GM21576 (cell line): ENCODE data around the gene NOBOX.
"Not testable (repeated sequence)": the region's sequence is repeated elsewhere in the genome, so short reads cannot be mapped to it uniquely, and the experiment has no call there.

ENCODE experiments used
- ATAC-seq: cut with Tn5 transposase; IDR thresholded peaks from one replicate; pipeline ENCODE4 v1.9.1; 2021; ENCODE audit warnings: mild to moderate bottlenecking, moderate library complexity; ENCODE audit not compliant: unreplicated experiment

NOBOX gene

DNA sequence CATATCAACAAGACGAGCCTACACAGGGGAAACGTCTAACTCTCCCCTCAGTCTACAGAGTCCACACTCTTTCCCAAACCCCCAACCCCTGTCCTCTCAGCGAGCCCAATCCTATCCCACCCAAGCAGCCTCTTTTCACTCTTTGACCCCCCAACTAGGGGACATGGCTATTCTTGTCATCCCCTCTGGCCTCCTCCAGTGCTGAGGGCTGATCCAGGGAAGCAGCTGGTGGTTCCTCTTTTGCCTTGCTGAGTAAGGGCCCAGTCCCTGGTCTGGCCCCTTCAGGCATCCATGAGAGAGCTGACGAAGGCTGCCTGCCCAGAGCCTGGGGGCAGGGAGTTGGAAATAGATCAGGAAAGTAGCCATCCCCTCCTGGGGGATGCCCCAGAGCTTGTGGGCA, 6.4 kb downstream of the NOBOX start:
- ATAC-seq, result no peak

DNA sequence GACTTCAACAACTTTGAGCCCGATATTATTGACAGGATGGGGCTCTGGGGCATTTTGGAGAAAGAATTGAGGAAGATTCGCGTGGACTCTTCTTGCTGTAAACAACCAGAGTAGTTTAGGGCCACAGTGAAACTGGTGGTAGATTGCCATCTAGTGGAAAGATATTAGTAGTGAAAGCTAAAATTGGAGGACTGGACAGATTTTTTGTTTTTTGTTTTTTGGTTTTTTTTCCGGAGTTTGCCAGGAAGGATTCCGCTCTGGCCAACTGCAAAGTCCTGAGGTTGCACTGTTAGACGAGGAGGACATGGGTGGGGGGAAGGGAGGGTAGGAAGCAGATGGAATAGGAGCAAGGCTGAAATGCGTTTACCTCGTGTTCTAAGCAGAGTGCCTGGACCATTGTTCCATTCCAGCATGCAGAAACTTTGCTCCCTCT, 11.7 kb downstream of the NOBOX start:
- ATAC-seq, result peak; percentile 77

DNA sequence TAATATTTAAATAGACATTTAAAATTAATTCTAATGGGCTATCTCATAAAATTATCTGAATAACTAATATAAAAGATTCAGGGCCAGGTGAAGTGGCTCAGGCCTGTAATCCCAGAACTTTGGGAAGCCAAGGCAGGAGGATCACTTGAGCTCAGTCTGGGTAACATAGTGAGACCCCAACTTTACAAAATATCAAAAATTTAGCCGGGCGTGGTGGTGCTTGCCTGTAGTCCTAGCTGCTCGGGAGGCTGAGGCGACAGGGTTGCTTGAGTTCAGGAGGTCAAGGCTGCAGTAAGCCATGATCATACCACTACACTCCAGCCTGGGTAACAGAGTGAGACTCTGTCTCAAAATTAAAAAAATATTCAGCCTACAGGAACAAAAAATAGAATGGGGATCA, 12.5 kb downstream of the NOBOX start:
- ATAC-seq, result no peak

DNA sequence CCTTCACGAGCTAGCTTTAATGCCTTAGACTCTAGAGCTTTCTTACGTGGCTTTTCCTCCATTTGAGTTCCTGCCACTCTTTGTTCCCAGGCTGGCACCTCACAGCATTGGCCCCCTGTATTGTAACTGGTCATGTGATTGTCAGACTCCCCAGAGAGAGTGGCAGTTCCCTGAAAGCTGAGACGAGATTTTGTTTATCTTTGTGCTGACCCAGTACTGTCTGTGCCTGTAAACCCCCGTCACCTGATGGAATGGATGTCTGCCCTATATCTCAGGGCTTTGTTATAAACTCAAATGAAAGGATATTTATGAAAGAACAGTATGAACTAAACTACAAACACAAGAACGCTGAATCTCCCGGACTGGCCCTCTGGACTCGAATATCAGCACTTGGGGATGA, 13.0 kb downstream of the NOBOX start:
- ATAC-seq, result no peak

DNA sequence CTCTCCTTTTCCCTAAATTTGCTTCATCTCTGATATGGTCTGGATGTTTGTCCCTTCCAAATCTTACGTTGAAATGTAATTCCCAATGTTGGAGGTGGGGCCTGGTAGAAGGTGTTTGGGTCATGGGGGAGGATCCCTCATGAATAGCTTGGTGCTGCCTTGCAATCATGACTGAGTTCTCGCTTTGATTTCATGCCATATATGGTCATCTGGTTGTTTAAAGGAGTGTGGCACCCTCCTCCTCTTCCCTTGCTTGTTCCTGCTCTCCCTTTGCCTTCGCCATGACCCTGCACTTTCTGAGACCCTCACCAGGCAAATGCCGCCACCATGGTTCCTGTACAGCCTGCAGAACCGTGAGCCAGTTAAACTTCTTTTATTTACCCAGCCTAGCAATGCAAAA, 14.5 kb downstream of the NOBOX start:
- ATAC-seq, result no peak

DNA sequence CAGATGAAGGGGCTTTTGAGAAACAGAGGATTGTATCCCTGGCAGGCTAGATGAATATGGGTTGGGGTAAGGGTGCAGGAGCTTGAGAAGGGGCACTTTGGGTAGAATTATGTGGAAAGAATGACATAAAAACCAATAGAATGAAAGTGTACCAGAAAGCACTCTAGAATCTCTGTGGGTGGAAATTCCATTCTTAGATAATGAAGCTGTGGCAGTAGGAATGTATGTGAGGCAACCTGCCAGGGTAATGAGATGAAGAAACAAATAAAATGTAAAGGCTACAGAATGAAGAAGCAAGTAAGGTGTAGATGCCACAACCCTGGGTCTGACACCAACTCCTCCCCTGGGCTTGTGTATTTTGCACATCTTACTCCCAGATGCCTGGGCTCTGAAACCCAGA, 16.8 kb downstream of the NOBOX start:
- no peak for ATAC-seq

DNA sequence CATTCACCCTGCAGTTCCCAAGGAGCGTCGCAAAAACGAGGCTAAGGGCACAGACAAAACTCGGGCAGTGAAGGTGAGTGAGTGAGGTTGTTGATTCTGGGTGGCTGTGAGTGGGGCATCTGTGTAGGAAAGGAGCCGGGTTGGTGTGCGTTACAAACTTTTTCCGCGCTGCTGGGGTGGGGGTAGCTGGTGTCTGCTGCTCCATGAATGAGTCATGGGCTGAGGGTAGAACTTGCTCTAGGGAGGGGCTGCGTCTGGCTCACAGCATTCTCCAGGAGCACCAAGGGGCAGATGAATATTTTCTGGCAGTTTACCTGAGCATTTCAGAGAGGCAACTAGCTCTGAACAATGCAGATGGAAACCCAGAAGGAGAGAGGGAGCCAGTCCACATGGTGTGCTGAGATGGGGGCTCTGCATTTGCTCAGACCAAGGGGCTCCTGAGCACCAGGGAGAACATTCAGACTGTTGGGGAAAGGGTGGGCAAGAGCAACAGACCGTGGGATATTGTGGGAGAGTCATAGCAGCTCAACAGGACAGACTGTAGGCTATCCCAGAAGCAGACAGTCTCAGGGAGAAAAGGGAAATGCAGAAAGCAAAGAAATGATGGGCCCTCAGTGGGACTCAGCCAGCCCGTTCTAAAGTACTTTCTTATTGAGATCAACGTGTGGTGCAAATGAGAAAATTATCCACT, 18.8 kb downstream of the NOBOX start:
- ATAC-seq, result no peak

DNA sequence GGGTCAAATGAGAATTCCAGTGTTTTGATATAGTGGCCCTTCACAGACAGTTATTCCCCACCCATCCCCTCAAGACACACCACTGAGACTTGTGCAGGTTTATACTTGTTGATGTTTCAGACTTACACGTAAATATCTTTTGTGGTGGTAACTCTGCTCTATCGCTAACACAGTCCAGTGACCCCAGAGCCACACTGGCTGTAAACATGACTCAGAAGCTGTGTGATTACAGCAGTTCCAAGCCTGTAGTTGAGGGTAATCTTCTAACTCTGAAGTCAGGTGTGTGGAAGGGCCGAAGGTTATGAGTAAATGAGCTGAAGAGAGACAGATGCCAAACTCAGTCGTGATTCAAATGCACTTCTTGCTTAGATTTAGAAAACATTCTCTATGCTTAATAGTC, 19.4 kb downstream of the NOBOX start:
- ATAC-seq, result peak; percentile 72

DNA sequence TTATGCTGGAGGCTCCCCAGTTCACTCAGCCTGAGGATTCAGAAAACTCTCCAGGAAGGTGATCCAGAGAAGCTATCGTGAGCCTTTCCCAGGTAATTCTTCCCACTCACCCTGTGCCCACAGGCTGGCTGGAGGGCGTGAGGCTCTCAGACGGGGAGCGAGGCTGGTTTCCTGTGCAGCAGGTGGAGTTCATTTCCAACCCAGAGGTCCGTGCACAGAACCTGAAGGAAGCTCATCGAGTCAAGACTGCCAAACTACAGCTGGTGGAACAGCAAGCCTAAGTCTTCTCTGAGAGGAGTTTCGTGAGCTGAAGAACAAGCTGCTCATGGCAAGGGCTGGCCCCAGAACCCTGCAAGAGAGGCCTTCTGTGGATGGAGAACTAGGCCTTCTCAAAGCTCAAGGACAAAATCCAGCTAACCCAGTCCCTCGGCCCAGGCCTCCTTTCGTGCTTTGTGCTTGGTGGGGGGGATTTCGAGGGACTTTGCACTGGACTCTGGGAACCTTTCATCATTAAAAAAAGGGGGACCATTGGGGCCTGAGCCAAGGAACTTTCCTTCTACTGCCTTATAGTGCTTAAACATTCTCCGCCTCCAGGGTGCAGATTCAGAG, 23.6 kb downstream of the NOBOX start:
- ATAC-seq, result no peak

DNA sequence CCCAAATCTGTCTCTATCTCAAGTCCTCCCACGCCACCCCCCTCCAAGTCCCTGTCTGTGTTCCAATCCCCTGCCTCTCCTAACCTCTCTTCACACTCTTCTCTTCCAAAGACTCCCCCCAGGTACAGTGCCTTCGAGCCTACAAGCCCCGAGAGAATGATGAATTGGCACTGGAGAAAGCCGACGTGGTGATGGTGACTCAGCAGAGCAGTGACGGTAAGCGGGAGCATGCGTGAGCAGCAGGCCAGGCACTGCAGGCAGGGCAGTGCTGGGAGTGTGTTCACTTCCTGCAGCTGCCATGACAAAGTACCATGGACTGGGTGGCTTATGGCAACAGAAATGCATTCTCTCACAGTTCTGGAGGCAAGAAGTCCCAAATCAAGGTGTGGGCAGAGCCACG, 24.8 kb downstream of the NOBOX start:
- no peak for ATAC-seq

DNA sequence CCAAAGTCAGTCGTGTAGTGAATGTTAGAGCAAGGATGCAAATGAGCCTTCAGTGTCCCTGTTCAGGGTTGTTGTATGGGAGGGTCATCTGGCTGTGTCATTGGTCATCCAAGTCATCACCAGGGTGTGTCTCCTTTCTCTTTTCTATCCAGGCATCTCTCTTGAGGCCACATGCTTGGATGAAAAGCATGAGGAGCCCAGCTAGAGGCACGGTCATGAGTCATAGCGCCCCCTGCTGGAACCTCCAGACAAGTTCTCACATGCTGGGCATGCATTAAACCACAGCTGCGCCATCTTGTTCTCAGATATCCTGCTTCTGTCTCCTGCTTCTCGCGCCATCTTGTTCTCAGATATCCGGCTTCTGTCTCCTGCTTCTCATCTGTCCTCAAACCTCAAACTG, 34.3 kb downstream of the NOBOX start:
- not testable (repeated sequence) for ATAC-seq

DNA sequence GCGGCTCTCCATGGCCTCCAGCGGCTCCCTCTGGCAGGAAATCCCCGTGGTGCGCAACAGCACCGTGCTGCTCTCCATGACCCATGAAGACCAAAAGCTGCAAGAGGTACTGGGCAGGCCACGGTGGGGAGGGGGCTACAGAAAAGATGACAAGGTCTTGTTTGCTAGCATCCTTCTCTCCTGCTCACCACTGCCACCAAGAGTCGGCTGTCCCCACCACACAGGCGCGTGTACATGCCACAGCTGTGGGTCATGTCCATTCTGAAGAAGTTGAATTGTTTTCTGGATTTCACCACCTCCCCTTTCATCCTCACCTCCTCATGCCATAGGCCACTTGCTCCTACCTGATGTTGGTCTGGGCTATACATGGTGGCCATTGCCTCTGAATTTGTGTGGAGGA, 36.2 kb downstream of the NOBOX start:
- not testable (repeated sequence) for ATAC-seq

DNA sequence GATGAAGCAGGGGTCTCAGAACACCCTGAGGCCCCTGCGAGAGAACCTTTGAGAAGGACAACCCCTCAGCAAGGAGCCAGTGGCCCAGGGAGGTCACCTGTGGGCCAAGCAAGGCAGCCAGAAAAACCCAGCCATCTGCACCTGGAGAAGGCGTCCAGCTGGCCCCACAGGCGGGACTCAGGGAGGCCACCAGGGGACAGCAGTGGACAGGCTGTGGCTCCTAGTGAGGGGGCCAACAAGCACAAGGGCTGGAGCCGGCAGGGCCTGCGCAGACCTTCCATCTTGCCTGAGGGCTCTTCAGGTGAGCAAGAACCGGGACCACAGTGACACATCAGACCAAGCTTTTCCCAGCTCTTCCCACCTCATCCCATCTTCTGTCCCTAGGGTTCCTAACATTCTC, 38.0 kb downstream of the NOBOX start:
- ATAC-seq, result not testable (repeated sequence)

DNA sequence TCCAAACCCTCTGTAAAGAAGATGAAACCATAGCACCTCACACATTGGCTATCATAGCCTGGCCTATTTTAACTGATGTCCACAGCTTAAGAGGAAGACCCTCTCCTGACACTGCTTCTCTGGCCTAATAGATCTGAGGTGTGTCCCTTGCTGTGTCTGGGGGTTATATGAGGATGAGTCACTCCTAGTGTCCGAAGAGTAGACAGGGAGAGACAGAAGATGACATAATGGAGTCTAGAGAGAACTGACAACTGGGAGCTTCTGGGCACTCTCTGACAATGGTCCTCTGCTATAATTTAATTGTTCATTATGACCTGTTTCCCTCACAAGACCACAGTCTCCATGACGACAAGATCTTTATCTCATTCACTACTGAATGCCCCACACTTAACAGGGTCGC, 41.4 kb downstream of the NOBOX start:
- not testable (repeated sequence) for ATAC-seq

DNA sequence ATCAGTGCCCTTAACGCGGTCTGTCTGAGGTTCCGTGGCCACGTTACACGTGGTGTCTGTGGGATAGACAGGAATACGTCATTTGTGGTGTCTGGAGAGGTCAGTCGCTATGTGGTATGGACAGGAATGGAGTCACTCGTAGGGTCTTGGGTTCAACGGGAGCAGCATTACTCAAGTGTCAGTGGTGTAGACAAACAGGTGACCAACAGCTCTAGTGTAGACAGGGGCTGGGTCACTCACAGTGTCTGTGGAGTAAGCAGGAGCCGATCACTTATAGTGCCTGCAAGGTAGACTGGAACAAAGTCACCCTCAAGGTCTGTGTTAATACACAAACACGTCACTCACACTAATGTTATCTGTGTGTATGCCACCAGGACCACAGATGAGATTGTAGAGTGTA, 46.6 kb downstream of the NOBOX start:
- not testable (repeated sequence) for ATAC-seq

DNA sequence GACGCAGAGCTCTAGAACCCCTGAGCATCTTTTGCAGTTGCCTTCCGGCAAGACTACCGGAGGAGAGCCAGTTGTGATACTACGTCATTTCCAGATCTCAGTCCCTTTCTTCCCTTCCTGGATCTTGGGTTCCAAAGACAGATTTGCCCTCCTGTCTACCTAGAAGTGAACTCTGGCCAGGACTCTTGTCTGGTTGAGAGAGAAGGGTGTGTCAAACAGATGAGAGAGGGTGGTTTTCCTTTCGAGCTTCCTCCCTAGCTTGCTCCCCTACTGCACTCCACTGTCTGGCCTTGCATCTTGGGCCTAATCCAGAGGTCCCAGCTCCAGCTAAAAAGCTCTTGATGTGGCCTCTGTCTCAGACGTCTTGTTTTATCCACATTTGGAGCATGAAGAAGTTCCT, 47.3 kb downstream of the NOBOX start:
- not testable (repeated sequence) for ATAC-seq

DNA sequence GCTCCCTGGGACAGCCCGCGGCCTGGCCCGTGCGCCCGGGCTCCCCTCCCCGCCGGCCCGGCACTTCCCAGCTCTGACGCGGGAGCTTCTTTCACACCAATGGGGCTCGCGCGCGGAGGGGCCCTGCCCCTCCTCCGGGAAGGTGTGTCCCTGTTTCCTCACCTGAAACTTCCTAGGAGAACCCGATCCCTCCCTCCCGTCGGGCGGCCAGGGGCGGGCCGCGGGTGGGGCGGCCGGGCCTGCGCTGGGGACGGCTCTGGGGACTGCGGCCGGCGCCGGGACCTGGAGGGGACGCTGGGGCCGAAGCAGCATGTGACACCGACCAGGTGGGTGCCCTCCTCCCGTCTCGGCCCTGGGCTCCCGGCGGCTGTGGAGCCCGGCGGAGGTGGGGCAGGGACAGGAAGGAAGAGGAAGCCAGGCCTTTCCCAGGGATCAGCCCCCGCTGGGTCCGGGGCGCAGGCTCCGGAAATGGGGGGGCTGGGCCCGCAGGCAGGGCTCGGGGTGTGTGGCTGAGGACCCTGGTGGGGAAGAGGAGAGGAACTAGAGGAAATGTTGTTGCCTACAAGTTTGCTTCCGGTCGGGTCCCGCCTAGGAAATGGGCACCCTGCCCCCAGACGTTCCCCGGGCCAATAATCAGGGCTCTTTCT, 48.2 kb downstream of the NOBOX start, which contains the start of gene ARHGEF5:
TSS of gene ARHGEF5 (plus strand) at position 227 of the 647 bp plus-strand sequence. CDS start 7,268 bp downstream, outside the sequence.
- peak; percentile 71 for ATAC-seq

DNA sequence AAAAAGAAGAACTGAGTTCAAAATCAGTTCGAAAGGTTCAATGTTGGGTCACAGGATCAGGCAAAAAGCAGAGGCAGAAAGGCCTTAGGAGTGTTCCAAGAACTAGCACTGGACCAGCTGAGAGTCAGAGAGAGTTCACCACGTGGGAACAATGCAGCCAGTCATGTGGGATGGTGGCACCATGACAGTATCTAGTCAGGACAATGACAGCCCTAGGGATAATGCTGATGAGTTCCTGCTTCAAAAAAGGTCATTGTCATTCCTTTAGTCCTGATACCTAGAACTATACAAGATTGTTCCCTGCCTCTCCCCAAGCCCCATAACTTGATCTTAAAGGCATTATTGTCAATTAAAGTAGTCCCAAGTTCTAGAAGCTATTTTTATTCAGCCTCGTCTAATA, 51.8 kb downstream of the NOBOX start:
- ATAC-seq, result not testable (repeated sequence)

DNA sequence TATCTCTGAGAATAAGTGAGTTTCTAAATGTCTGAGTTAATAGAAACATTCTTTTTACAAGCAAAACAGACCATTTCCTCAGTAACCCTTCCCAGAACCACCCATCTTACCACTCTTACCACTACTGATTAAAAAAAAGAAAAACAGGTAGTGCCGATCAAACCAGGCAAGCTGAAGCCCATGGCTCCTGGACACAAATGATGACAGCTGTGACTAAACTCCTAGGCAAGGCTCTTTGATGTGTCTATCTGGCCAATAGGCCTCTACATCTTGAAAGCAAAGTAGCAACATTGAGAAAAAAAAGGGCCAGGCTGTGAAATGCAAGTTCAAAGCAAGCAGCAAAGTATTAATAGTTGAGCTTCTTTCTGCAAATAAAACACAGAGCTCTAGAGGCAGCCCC, 54.9 kb downstream of the NOBOX start:
- ATAC-seq, result peak; percentile 38
